Kidney epithelial cell (primary cell): ENCODE measurements around the gene PRDM8. TPM values are rescaled to one million over a fixed set of nuclear protein-coding genes. Genes with fewer than 3 reads are reported as not detected.
"Not testable (repeated sequence)": the region's sequence is repeated elsewhere in the genome, so short reads cannot be mapped to it uniquely, and the experiment has no call there.

ENCODE experiments used
- DNase-seq: peaks from one replicate; pipeline ENCODE4 v3.0.0-alpha.2; 2010; ENCODE audit warnings: low read depth
- H3K27me3 ChIP-seq: 2 replicates; pipeline ENCODE4 v1.6.0; 2011; ENCODE audit warnings: low read length; ENCODE audit not compliant: control insufficient read depth, insufficient read depth
- H3K36me3 ChIP-seq: 2 replicates; pipeline ENCODE4 v1.5.1; 2011; ENCODE audit warnings: low read length; ENCODE audit not compliant: control insufficient read depth, insufficient read depth
- H3K4me3 ChIP-seq: 2 replicates; pipeline ENCODE4 v1.5.1; 2011; ENCODE audit warnings: low read depth, mild to moderate bottlenecking, control low read depth, low read length
- CTCF ChIP-seq: IDR thresholded peaks from 2 replicates; pipeline ENCODE4 v1.5.1; 2011; ENCODE audit warnings: mild to moderate bottlenecking, moderate library complexity, low read length, control low read depth, inconsistent platforms; ENCODE audit not compliant: insufficient read depth, poor library complexity, severe bottlenecking
- total RNA-seq: library from RNA; depleted of rRNA; stranded (reverse); fragments of >200 nt; gene quantifications from 2 replicates; pipeline ENCODE4 v1.2.3, GENCODE V29; 2015

PRDM8 gene
- total RNA-seq, 1 donor from 2014 or later: 0.17 TPM

GRCh38 chr4:80171251-80171650 lies 26.1 kb upstream of the PRDM8 start:
- no peak for DNase-seq
- Histone ChIP-seq H3K4me3 (no peak overlapping the region), H3K36me3 (no peaks in the 10 kb centered on the region), H3K27me3 (no peaks in the 10 kb centered on the region)
- TF ChIP-seq CTCF: no peak

GRCh38 chr4:80171656-80172055 lies 25.6 kb upstream of the PRDM8 start:
- no peaks in the 10 kb centered on the region for H3K36me3 ChIP-seq
- no peak for TF ChIP-seq CTCF
- no peak for DNase-seq
- H3K27me3 ChIP-seq: no peaks in the 10 kb centered on the region
- no peak overlapping the region for H3K4me3 ChIP-seq

- no peak for DNase-seq
- no peak for TF ChIP-seq CTCF
- Histone ChIP-seq H3K36me3 (no peaks in the 10 kb centered on the region), H3K4me3 (no peak overlapping the region), H3K27me3 (no peaks in the 10 kb centered on the region)
These were observed 25.1 kb upstream of the PRDM8 start for GRCh38 chr4:80172203-80172602.

GRCh38 chr4:80173401-80173800 lies 23.9 kb upstream of the PRDM8 start:
- DNase-seq: peak; percentile 56
- no peak overlapping the region for H3K4me3 ChIP-seq
- H3K36me3 ChIP-seq: no peaks in the 10 kb centered on the region
- no peaks in the 10 kb centered on the region for H3K27me3 ChIP-seq
- TF ChIP-seq CTCF: no peak

GRCh38 chr4:80173841-80174240 lies 23.5 kb upstream of the PRDM8 start:
- H3K27me3 ChIP-seq: no peaks in the 10 kb centered on the region
- H3K36me3 ChIP-seq: no peaks in the 10 kb centered on the region
- no peak for TF ChIP-seq CTCF
- DNase-seq: no peak
- H3K4me3 ChIP-seq: no peak overlapping the region

- not testable (repeated sequence) for H3K4me3 ChIP-seq, DNase-seq, H3K36me3 ChIP-seq, H3K27me3 ChIP-seq
These were observed 19.5 kb upstream of the PRDM8 start for GRCh38 chr4:80177793-80178192.
